ENCODE measurements around the gene VPS37C.

The VPS37C gene

GRCh38 chr11:61122761-61123160, 38.5 kb downstream of the VPS37C start:
- Histone ChIP-seq H4K20me1 (ENCODE audit: insufficient read depth, low read length) (no peaks in the 10 kb centered on the region), H2AFZ (ENCODE audit: low read depth, low read length) (no peak overlapping the region), H3K9ac (ENCODE audit: low read length) (no peak overlapping the region), H3K79me2 (ENCODE audit: low read length) (no peaks in the 10 kb centered on the region), H3K4me2 (ENCODE audit: low read length) (no peak overlapping the region), H3K27me3 (ENCODE audit: low read depth, low read length) (no peaks in the 10 kb centered on the region), H3K4me3 (ENCODE audit: low read length) (no peak overlapping the region), H3K9me3 (ENCODE audit: insufficient read depth, low read length) (no peaks in the 10 kb centered on the region), H3K4me1 (ENCODE audit: low read length) (no peaks in the 10 kb centered on the region), H3K27ac (ENCODE audit: low read length) (no peak overlapping the region), H3K36me3 (replicated peaks; ENCODE audit: low read depth, low read length) (no peaks in the 10 kb centered on the region)
- TF ChIP-seq CTCF (IDR thresholded peaks at IDR 0.05; ENCODE audit: low read depth, low read length), result no peak
- no peak for TF ChIP-seq EZH2phosphoT487 (IDR thresholded peaks at IDR 0.05; ENCODE audit: low read depth)

DNA sequence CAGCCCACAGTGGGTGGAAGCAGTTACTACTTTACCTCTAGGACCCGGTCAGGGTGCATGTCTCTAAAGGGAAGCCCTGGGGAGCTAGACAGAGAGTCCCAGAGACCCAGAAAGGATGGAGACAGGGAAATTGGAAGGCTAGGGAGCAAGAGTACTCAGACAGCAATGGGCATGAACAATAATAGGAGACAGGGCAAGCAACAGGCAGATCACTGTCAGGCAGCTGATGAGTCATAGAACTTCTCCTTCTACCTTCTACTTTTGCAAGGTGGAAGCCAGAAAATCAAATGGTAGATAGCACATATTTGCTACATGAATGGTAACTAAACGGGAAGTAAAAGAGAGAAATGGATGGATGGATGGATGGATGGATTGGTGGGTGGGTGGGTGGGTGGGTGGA, 39.3 kb downstream of the VPS37C start:
- TF ChIP-seq EZH2phosphoT487 (IDR thresholded peaks at IDR 0.05; ENCODE audit: low read depth) (no peak), CTCF (IDR thresholded peaks at IDR 0.05; ENCODE audit: low read depth, low read length) (no peak)
- no peaks in the 10 kb centered on the region for H4K20me1 ChIP-seq (ENCODE audit: insufficient read depth, low read length)
- no peaks in the 10 kb centered on the region for H3K36me3 ChIP-seq (replicated peaks; ENCODE audit: low read depth, low read length)

GRCh38 chr11:61121192-61121831, 39.9 kb downstream of the VPS37C start:
- H3K4me1 ChIP-seq (ENCODE audit: low read length), result no peaks in the 10 kb centered on the region
- no peaks in the 10 kb centered on the region for H3K27me3 ChIP-seq (ENCODE audit: low read depth, low read length)
- H3K4me3 ChIP-seq (ENCODE audit: low read length), result no peak overlapping the region

More for the DNA sequence above, 39.3 kb downstream of the VPS37C start:
- H3K27ac ChIP-seq (ENCODE audit: low read length), result no peak overlapping the region
- no peak overlapping the region for H3K4me2 ChIP-seq (ENCODE audit: low read length)
- H3K9me3 ChIP-seq (ENCODE audit: insufficient read depth, low read length), result no peaks in the 10 kb centered on the region
- no peaks in the 10 kb centered on the region for H3K27me3 ChIP-seq (ENCODE audit: low read depth, low read length)
- H3K4me1 ChIP-seq (ENCODE audit: low read length), result no peaks in the 10 kb centered on the region
- no peak overlapping the region for H3K9ac ChIP-seq (ENCODE audit: low read length)
- no peak overlapping the region for H2AFZ ChIP-seq (ENCODE audit: low read depth, low read length)
- H3K79me2 ChIP-seq (ENCODE audit: low read length), result no peaks in the 10 kb centered on the region
- H3K4me3 ChIP-seq (ENCODE audit: low read length), result no peak overlapping the region

DNA sequence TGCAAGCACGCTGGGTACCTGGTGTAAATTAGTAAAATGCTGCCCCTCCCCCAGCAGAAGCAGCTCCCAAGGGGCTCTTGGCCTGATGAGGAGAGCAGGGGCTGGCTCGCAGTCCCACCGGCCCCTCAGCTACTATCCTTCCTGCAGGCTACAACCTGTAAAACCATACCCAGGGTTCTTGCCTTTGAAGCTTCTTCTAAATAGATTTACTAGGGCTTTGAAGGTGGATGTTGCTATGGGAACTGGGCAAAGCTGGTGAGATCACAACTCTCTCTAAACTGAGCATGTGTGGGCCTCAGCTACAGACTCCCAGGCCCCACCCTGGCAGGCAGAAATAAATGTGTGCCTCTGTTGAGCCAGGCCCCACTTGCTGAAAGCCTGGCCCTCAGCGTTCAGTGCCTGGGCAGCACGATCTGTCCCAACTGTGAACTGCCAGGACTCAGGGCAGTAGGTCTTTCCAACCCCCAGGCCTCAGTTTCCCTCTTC, 40.5 kb downstream of the VPS37C start:
- Histone ChIP-seq H3K4me2 (ENCODE audit: low read length) (no peak overlapping the region), H3K4me3 (ENCODE audit: low read length) (no peak overlapping the region), H3K4me1 (ENCODE audit: low read length) (no peaks in the 10 kb centered on the region), H3K36me3 (replicated peaks; ENCODE audit: low read depth, low read length) (no peaks in the 10 kb centered on the region), H4K20me1 (ENCODE audit: insufficient read depth, low read length) (no peaks in the 10 kb centered on the region), H2AFZ (ENCODE audit: low read depth, low read length) (no peak overlapping the region), H3K27ac (ENCODE audit: low read length) (no peak overlapping the region), H3K9ac (ENCODE audit: low read length) (no peak overlapping the region), H3K9me3 (ENCODE audit: insufficient read depth, low read length) (no peaks in the 10 kb centered on the region), H3K79me2 (ENCODE audit: low read length) (no peaks in the 10 kb centered on the region), H3K27me3 (ENCODE audit: low read depth, low read length) (no peaks in the 10 kb centered on the region)
- TF ChIP-seq CTCF (IDR thresholded peaks at IDR 0.05; ENCODE audit: low read depth, low read length) (no peak), EZH2phosphoT487 (IDR thresholded peaks at IDR 0.05; ENCODE audit: low read depth) (no peak)

More at GRCh38 chr11:61121192-61121831, 39.9 kb downstream of the VPS37C start:
- TF ChIP-seq EZH2phosphoT487 (IDR thresholded peaks at IDR 0.05; ENCODE audit: low read depth), result no peak
- TF ChIP-seq CTCF (IDR thresholded peaks at IDR 0.05; ENCODE audit: low read depth, low read length), result no peak
- H3K9ac ChIP-seq (ENCODE audit: low read length), result no peak overlapping the region
- H3K27ac ChIP-seq (ENCODE audit: low read length), result no peak overlapping the region
- no peaks in the 10 kb centered on the region for H4K20me1 ChIP-seq (ENCODE audit: insufficient read depth, low read length)
- no peaks in the 10 kb centered on the region for H3K9me3 ChIP-seq (ENCODE audit: insufficient read depth, low read length)
- no peak overlapping the region for H3K4me2 ChIP-seq (ENCODE audit: low read length)
- no peaks in the 10 kb centered on the region for H3K36me3 ChIP-seq (replicated peaks; ENCODE audit: low read depth, low read length)
- H3K79me2 ChIP-seq (ENCODE audit: low read length), result no peaks in the 10 kb centered on the region
- H2AFZ ChIP-seq (ENCODE audit: low read depth, low read length), result no peak overlapping the region

Measured in OCI-LY3 (cell line).